OCI-LY1 (cell line): ENCODE results near the gene RPF1.

Source experiments
- H2AFZ ChIP-seq: fragments of 200-600 bp; sonication (generic), shearing (Covaris generic); 2 replicates; pipeline ENCODE4 v1.6.0; 2014; ENCODE audit warnings: antibody characterized with exemption, mild to moderate bottlenecking, low read length
- H3F3A ChIP-seq: fragments of 200-600 bp; sonication (generic), shearing (Covaris generic); 2 replicates; pipeline ENCODE4 v1.6.0; 2014; ENCODE audit warnings: mild to moderate bottlenecking, antibody characterized with exemption, low read length, moderate library complexity; ENCODE audit not compliant: insufficient read depth
- H3K27ac ChIP-seq: fragments of 200-600 bp; sonication (generic); 2 replicates; pipeline ENCODE4 v1.5.1; 2014; ENCODE audit warnings: low read length, mixed run types, mild to moderate bottlenecking, low read depth; ENCODE audit not compliant: poor library complexity, severe bottlenecking
- H3K27me3 ChIP-seq: fragments of 200-600 bp; sonication (generic); 2 replicates; pipeline ENCODE4 v1.6.0; 2014; ENCODE audit warnings: antibody characterized with exemption, mild to moderate bottlenecking, low read length, moderate library complexity; ENCODE audit not compliant: insufficient read depth
- H3K36me3 ChIP-seq: fragments of 200-600 bp; sonication (generic); 2 replicates; pipeline ENCODE4 v1.6.1; 2014; ENCODE audit warnings: mild to moderate bottlenecking, antibody characterized with exemption, low read length, moderate library complexity, mixed read lengths; ENCODE audit not compliant: insufficient read depth
- H3K4me1 ChIP-seq: fragments of 200-600 bp; sonication (generic); 2 replicates; pipeline ENCODE4 v1.5.1; 2014; ENCODE audit warnings: mild to moderate bottlenecking, low read length, moderate library complexity; ENCODE audit not compliant: insufficient read depth, severe bottlenecking
- H3K4me2 ChIP-seq: fragments of 200-600 bp; sonication (generic), shearing (Covaris generic); 2 replicates; pipeline ENCODE4 v1.6.1; 2014; ENCODE audit warnings: low read length
- H3K4me3 ChIP-seq: fragments of 200-600 bp; sonication (generic); 2 replicates; pipeline ENCODE4 v1.5.1; 2014; ENCODE audit warnings: low read length, low read depth, mild to moderate bottlenecking, mixed read lengths; ENCODE audit not compliant: poor library complexity, severe bottlenecking
- H3K79me2 ChIP-seq: fragments of 200-600 bp; shearing (Covaris generic); 2 replicates; pipeline ENCODE4 v1.6.1; 2016; ENCODE audit warnings: mixed run types, low read length, mixed read lengths; ENCODE audit not compliant: insufficient read depth
- H3K9ac ChIP-seq: fragments of 200-600 bp; sonication (generic), shearing (Covaris generic); 2 replicates; pipeline ENCODE4 v1.6.1; 2014; ENCODE audit warnings: mild to moderate bottlenecking, low read length, mixed read lengths
- H3K9me2 ChIP-seq: fragments of 200-600 bp; sonication (generic), shearing (Covaris generic); 2 replicates; pipeline ENCODE4 v1.6.1; 2014; ENCODE audit warnings: low read depth, mild to moderate bottlenecking, low read length, mixed read lengths
- H3K9me3 ChIP-seq: fragments of 200-600 bp; shearing (Covaris generic); 2 replicates; pipeline ENCODE4 v1.6.1; 2014; ENCODE audit warnings: low read length, mixed read lengths
- H4K20me1 ChIP-seq: fragments of 200-600 bp; sonication (generic), shearing (Covaris generic); 2 replicates; pipeline ENCODE4 v1.6.0; 2016; ENCODE audit warnings: mild to moderate bottlenecking, low read length; ENCODE audit not compliant: insufficient read depth
- EZH2 ChIP-seq: fragments of 200-600 bp; sonication (generic), shearing (Covaris generic); IDR thresholded peaks from 2 replicates; pipeline ENCODE4 v1.8.0; 2017; ENCODE audit warnings: borderline replicate concordance, mixed run types, mild to moderate bottlenecking, antibody characterized with exemption, low read length, moderate library complexity, mixed read lengths
- TF ChIP-seq, protein P1 (sequence below): fragments of 200-600 bp; sonication (generic), shearing (Covaris generic); IDR thresholded peaks from 2 replicates; pipeline ENCODE4 v1.5.1; 2017; ENCODE audit warnings: mild to moderate bottlenecking, antibody characterized with exemption, low read length, moderate library complexity, mixed read lengths

RPF1 gene

DNA sequence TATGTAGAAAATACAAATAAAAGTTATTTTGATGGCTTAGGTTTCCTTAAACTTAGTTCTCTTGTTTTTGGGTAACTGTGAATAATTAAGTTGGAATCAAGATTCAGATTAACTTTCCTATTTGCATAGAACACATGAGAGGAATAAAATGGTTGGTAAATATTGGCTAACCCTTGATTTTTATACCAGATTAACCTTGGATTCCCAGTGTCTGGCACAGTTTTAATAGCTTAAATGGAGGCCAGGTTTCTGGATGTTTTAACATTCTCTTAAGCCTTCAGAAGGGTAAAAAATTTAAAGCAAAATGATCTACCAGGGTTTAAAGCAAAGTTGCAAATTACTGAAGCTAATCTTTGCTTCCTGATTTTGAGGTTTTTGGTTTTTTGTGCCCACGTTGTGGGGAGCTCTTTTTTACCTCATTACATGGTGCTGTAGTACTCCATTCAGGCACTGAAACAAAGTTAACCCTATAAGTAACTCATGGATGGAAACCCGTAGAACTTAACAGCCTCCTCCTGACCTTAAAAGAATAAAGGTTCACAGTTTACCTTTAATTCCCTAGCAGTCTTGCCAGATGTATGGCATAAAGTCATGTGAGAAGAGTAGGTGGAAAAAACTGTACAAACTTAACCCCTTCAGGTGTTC lies 18.7 kb downstream of the RPF1 start:
- Histone ChIP-seq H3F3A (no peaks in the 10 kb centered on the region), H3K4me2 (no peak overlapping the region), H4K20me1 (no peaks in the 10 kb centered on the region), H3K79me2 (peaks cover 6% of the 10 kb centered on the region), H3K9me3 (no peaks in the 10 kb centered on the region), H3K27me3 (no peaks in the 10 kb centered on the region), H3K9me2 (no peaks in the 10 kb centered on the region), H2AFZ (no peak overlapping the region), H3K4me3 (no peak overlapping the region), H3K27ac (no peak overlapping the region), H3K36me3 (peaks cover 86% of the 10 kb centered on the region), H3K9ac (no peak overlapping the region), H3K4me1 (peaks cover 1% of the 10 kb centered on the region)
- TF ChIP-seq, protein P1, sequence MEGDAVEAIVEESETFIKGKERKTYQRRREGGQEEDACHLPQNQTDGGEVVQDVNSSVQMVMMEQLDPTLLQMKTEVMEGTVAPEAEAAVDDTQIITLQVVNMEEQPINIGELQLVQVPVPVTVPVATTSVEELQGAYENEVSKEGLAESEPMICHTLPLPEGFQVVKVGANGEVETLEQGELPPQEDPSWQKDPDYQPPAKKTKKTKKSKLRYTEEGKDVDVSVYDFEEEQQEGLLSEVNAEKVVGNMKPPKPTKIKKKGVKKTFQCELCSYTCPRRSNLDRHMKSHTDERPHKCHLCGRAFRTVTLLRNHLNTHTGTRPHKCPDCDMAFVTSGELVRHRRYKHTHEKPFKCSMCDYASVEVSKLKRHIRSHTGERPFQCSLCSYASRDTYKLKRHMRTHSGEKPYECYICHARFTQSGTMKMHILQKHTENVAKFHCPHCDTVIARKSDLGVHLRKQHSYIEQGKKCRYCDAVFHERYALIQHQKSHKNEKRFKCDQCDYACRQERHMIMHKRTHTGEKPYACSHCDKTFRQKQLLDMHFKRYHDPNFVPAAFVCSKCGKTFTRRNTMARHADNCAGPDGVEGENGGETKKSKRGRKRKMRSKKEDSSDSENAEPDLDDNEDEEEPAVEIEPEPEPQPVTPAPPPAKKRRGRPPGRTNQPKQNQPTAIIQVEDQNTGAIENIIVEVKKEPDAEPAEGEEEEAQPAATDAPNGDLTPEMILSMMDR: no peak
- no peak for TF ChIP-seq EZH2

DNA sequence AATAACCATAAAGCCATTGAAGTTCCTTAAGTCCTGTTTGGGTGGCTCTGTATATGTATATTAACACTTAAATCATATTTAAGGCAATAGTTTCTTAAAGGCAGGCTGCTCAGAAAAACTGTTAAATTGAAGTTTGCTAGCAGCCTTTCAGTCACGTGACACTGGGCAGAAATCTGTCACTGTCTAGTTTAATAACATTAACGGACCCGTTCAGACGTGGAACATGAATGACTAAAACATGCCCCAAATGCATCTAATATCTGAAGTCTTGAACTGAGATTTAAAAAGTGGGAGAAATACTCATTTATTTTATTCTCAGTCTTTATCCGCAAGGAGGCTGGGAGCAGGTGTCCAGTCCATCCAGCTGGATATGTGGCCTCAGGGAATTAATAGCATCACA lies 23.9 kb downstream of the RPF1 start:
- peak overlapping the region; percentile 91; the same call in 1 of the 2 replicates for H3K4me2 ChIP-seq
- H3K36me3 ChIP-seq: peaks cover 36% of the 10 kb centered on the region
- no peak overlapping the region for H2AFZ ChIP-seq
- H3F3A ChIP-seq: no peaks in the 10 kb centered on the region
- H3K79me2 ChIP-seq: peaks cover 34% of the 10 kb centered on the region
- no peaks in the 10 kb centered on the region for H3K27me3 ChIP-seq
- H3K9ac ChIP-seq: no peak overlapping the region; the same call in 1 of the 2 replicates
- H3K4me1 ChIP-seq: peaks cover 35% of the 10 kb centered on the region
- no peaks in the 10 kb centered on the region for H3K9me2 ChIP-seq
- no peak for TF ChIP-seq EZH2
- TF ChIP-seq, protein P1: no peak
- no peak overlapping the region for H3K27ac ChIP-seq
- H4K20me1 ChIP-seq: no peaks in the 10 kb centered on the region
- no peaks in the 10 kb centered on the region for H3K9me3 ChIP-seq
- no peak overlapping the region for H3K4me3 ChIP-seq

DNA sequence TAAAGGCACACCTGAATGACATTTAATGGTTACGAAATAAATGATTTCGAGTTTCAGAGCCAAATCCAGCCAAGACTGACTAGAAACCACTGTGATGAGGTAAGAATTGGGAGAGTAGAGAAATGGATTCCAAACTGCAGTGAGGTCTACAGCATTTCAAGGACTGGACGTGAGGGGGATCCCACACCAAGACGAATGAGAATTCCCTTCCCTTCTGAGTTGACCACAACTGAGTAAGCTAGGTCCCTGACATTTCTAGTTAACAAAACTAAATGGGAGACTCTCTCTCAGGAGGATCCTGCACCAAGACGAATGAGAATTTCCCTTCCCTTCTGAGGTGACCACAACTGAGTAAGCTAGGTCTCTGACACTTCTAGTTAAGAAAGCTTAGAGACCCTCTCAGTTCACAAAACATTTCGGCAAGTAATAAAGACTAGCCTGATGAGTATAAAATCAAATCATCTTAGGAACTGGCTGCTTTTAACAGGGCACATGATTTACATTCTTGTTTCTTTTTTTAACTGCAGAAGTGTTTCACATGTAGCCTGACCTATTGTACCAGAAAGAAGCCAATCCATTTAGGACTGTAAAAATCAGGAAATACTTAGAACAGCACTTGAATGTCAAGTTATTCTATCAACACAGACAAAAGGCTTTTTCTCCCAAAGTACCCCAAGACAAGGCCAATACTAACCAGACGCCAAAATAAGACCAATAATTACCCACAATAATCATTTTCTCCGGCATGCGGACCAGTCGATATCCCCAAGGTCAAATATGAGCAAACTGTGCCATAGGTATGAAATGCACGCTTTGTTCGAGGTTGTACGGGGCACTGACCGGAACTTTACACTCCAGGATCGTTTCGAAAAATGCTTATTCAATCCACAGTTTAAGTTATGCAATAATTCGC lies 25.8 kb downstream of the RPF1 start:
- H3F3A ChIP-seq: no peaks in the 10 kb centered on the region
- H3K4me2 ChIP-seq: peak overlapping the region; percentile 91
- peak overlapping the region; percentile 29 for H3K27ac ChIP-seq
- no peak overlapping the region for H2AFZ ChIP-seq
- H3K79me2 ChIP-seq: peaks cover 34% of the 10 kb centered on the region
- peaks cover 18% of the 10 kb centered on the region for H3K36me3 ChIP-seq
- peaks cover 35% of the 10 kb centered on the region for H3K4me1 ChIP-seq
- peak overlapping the region; percentile 79 for H3K4me3 ChIP-seq
- TF ChIP-seq, protein P1: no peak
- no peak for TF ChIP-seq EZH2
- H3K9me3 ChIP-seq: peaks cover 7% of the 10 kb centered on the region; the same call in 1 of the 2 replicates
- H4K20me1 ChIP-seq: no peaks in the 10 kb centered on the region
- no peaks in the 10 kb centered on the region for H3K9me2 ChIP-seq
- H3K9ac ChIP-seq: peak overlapping the region; percentile 78
- H3K27me3 ChIP-seq: no peaks in the 10 kb centered on the region
